Nephron progenitor cell (in vitro differentiated cells): ENCODE measurements around the gene NFIA.
"Not testable (repeated sequence)": the region's sequence is repeated elsewhere in the genome, so short reads cannot be mapped to it uniquely, and the experiment has no call there.

ENCODE experiments used
- DNase-seq: peaks from one replicate; pipeline ENCODE4 v3.0.0; 2021
- H3K27ac Mint-ChIP-seq: 2 replicates; pipeline ENCODE4 v1.8.0; 2021; ENCODE audit warnings: mild to moderate bottlenecking, moderate library complexity, mixed read lengths
- H3K27me3 Mint-ChIP-seq: 2 replicates; pipeline ENCODE4 v1.8.0; 2021; ENCODE audit warnings: mild to moderate bottlenecking, low read depth, mixed read lengths; ENCODE audit not compliant: poor library complexity
- H3K36me3 Mint-ChIP-seq: 2 replicates; pipeline ENCODE4 v1.8.0; 2021; ENCODE audit warnings: low read depth, mixed read lengths
- H3K4me1 Mint-ChIP-seq: 2 replicates; pipeline ENCODE4 v1.8.0; 2021; ENCODE audit warnings: mixed read lengths
- H3K4me3 Mint-ChIP-seq: 2 replicates; pipeline ENCODE4 v1.8.0; 2021; ENCODE audit warnings: mild to moderate bottlenecking, moderate library complexity, mixed read lengths
- H3K9me3 Mint-ChIP-seq: 2 replicates; pipeline ENCODE4 v1.8.0; 2021; ENCODE audit warnings: mild to moderate bottlenecking, moderate library complexity, mixed read lengths
- TF ChIP-seq, protein P1 (sequence below): fragments of 200-600 bp; sonication (generic); IDR thresholded peaks from 2 replicates; pipeline ENCODE4 v1.5.0; 2021; ENCODE audit warnings: antibody characterized with exemption

Gene NFIA

DNA sequence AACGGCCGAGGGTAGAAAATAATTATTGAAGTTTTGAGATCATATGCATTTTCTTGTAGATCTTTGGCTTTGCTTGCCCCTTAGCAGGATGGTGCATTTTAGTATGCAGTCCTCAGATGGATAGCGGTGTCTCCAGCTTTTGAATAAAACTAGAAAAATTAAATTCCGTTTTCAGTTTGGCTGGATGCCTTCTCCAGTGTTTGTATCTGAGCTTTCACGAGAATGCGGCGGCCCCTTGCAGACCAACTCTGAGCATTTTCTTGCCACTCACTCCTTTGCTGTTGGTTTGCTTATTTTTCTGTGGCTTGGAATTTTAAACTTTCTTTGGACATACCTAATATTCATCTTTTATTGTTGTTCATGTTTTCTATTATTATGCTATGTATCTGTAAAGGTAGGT is 192.6 kb downstream of the NFIA start:
- Mint-ChIP-seq H3K36me3 (no peaks in the 10 kb centered on the region), H3K27me3 (peaks cover 6% of the 10 kb centered on the region), H3K27ac (no peak overlapping the region), H3K9me3 (no peaks in the 10 kb centered on the region), H3K4me3 (no peak overlapping the region), H3K4me1 (no peaks in the 10 kb centered on the region)
- TF ChIP-seq, protein P1, sequence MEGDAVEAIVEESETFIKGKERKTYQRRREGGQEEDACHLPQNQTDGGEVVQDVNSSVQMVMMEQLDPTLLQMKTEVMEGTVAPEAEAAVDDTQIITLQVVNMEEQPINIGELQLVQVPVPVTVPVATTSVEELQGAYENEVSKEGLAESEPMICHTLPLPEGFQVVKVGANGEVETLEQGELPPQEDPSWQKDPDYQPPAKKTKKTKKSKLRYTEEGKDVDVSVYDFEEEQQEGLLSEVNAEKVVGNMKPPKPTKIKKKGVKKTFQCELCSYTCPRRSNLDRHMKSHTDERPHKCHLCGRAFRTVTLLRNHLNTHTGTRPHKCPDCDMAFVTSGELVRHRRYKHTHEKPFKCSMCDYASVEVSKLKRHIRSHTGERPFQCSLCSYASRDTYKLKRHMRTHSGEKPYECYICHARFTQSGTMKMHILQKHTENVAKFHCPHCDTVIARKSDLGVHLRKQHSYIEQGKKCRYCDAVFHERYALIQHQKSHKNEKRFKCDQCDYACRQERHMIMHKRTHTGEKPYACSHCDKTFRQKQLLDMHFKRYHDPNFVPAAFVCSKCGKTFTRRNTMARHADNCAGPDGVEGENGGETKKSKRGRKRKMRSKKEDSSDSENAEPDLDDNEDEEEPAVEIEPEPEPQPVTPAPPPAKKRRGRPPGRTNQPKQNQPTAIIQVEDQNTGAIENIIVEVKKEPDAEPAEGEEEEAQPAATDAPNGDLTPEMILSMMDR: no peak
- DNase-seq: no peak

- no peaks in the 10 kb centered on the region for H3K4me1 Mint-ChIP-seq
- H3K36me3 Mint-ChIP-seq: no peaks in the 10 kb centered on the region
- no peak overlapping the region for H3K4me3 Mint-ChIP-seq
- peaks cover 6% of the 10 kb centered on the region for H3K27me3 Mint-ChIP-seq
- H3K9me3 Mint-ChIP-seq: no peaks in the 10 kb centered on the region
- TF ChIP-seq, protein P1: no peak
- H3K27ac Mint-ChIP-seq: no peak overlapping the region
- no peak for DNase-seq
Measured at GRCh38 chr1:61276246-61276645, 193.9 kb downstream of the NFIA start.

- Mint-ChIP-seq H3K4me1 (no peaks in the 10 kb centered on the region), H3K36me3 (no peaks in the 10 kb centered on the region), H3K4me3 (no peak overlapping the region), H3K27ac (no peak overlapping the region), H3K9me3 (no peaks in the 10 kb centered on the region), H3K27me3 (peaks cover 6% of the 10 kb centered on the region)
- TF ChIP-seq, protein P1: no peak
- DNase-seq: no peak
Measured at GRCh38 chr1:61277121-61277690, 194.8 kb downstream of the NFIA start.

DNA sequence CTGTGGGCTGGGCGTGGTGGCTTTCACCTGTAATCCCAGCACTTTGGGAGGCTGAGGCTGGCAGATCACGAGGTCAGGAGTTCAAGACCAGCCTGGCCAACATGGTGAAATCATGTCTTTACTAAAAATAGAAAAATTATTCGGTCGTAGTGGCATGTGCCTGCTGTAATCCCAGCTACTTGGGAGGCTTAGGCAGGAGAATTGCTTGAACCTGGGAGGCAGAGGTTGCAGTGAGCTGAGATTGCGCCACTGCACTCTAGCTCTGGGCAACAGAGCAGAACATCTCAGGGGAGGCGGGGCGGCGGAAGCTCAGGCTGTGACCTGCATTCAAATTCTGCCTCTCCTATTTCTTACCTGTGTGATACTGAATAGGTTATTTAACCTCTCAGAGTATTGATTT is 196.1 kb downstream of the NFIA start:
- H3K36me3 Mint-ChIP-seq, H3K4me1 Mint-ChIP-seq, H3K9me3 Mint-ChIP-seq, DNase-seq, H3K27ac Mint-ChIP-seq, H3K27me3 Mint-ChIP-seq, H3K4me3 Mint-ChIP-seq: not testable (repeated sequence)

GRCh38 chr1:61278966-61279365 is 196.6 kb downstream of the NFIA start:
- DNase-seq: no peak
- Mint-ChIP-seq H3K36me3 (no peaks in the 10 kb centered on the region), H3K4me3 (no peak overlapping the region), H3K27me3 (no peaks in the 10 kb centered on the region), H3K27ac (no peak overlapping the region), H3K4me1 (no peaks in the 10 kb centered on the region), H3K9me3 (no peaks in the 10 kb centered on the region)
- TF ChIP-seq, protein P1: no peak

DNA sequence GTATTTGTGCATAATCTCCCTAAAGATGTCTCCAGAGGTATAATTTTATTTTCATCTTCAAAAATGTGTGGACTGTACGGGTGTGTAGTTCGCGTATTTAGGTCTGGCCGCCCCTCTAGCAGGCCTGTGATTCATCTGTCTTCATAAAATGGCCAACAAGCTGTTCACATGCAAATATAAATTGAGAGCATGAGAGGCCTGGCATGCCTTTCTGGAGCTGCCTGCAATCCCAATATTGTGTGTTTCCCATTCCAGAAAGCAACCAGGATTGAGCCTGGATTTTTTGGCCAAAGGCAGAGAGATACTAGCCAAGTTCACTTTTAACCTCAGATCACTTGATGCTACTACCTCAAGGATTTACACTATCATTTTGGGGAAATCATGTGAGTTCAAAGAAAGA is 197.2 kb downstream of the NFIA start:
- peaks cover under 1% of the 10 kb centered on the region for H3K4me1 Mint-ChIP-seq
- H3K27me3 Mint-ChIP-seq: no peaks in the 10 kb centered on the region
- no peaks in the 10 kb centered on the region for H3K9me3 Mint-ChIP-seq
- H3K27ac Mint-ChIP-seq: no peak overlapping the region
- no peak overlapping the region for H3K4me3 Mint-ChIP-seq
- no peaks in the 10 kb centered on the region for H3K36me3 Mint-ChIP-seq
- no peak for DNase-seq
- TF ChIP-seq, protein P1: no peak
